HepG2 (cell line): Measurements from ENCODE around the gene PFKFB2. TPM values are rescaled to one million over a fixed set of nuclear protein-coding genes. Genes with fewer than 3 reads are reported as not detected.

ENCODE experiments used
- AHDC1 ChIP-seq: sonication (generic); formaldehyde crosslinking; IDR thresholded peaks from 2 replicates; pipeline ENCODE4 v1.5.1; 2020; ENCODE audit warnings: mild to moderate bottlenecking, missing genetic modification reagents, borderline replicate concordance
- FOXA3 ChIP-seq: IDR thresholded peaks from 2 replicates; pipeline ENCODE4 v1.6.1; 2016; ENCODE audit warnings: missing genetic modification reagents, missing compliant biosample characterization
- FUBP1 ChIP-seq: sonication (generic); formaldehyde crosslinking; IDR thresholded peaks from 2 replicates; pipeline ENCODE4 v1.5.1; 2020; ENCODE audit warnings: missing genetic modification reagents, mild to moderate bottlenecking, borderline replicate concordance
- GATAD2A ChIP-seq: IDR thresholded peaks from 2 replicates; pipeline ENCODE4 v1.6.1; 2016
- HDAC2 ChIP-seq: sonication (generic); formaldehyde crosslinking; IDR thresholded peaks from 2 replicates; pipeline ENCODE4 v1.4.0; 2020; ENCODE audit warnings: missing genetic modification reagents
- IKZF5 ChIP-seq: IDR thresholded peaks from 2 replicates; pipeline ENCODE4 v1.6.1; 2018; ENCODE audit warnings: missing genetic modification reagents, mild to moderate bottlenecking, missing compliant biosample characterization
- MAFK ChIP-seq, 2 experiments: IDR thresholded peaks in 1 of 2; conservative IDR thresholded peaks in 1 of 2; 2 replicates each; pipeline ENCODE4 v1.6.1; 2011; ENCODE audit warnings: improper control_type of control experiment in 2 of 2, low read length in 2 of 2
- MED1 ChIP-seq: sonication (generic); formaldehyde crosslinking; IDR thresholded peaks from 2 replicates; pipeline ENCODE4 v1.4.0; 2020; ENCODE audit warnings: missing genetic modification reagents
- PCBP2 ChIP-seq: fragments of 200-400 bp; formaldehyde crosslinking; optimal IDR thresholded peaks from 2 replicates; pipeline ENCODE3; 2018; ENCODE audit warnings: low read length, low read depth; ENCODE audit not compliant: poor library complexity, severe bottlenecking
- THYN1 ChIP-seq: sonication (generic); formaldehyde crosslinking; IDR thresholded peaks from 2 replicates; pipeline ENCODE4 v1.8.1; 2023; ENCODE audit warnings: low read depth, mild to moderate bottlenecking, moderate library complexity, missing genetic modification reagents, borderline replicate concordance
- ZBTB38 ChIP-seq: sonication (generic); formaldehyde crosslinking; IDR thresholded peaks from 2 replicates; pipeline ENCODE4 v1.5.1; 2020; ENCODE audit warnings: mild to moderate bottlenecking, missing genetic modification reagents
- ZGPAT ChIP-seq: IDR thresholded peaks from 2 replicates; pipeline ENCODE4 v1.6.1; 2016; ENCODE audit warnings: mild to moderate bottlenecking
- ZNF331 ChIP-seq: sonication (generic); formaldehyde crosslinking; IDR thresholded peaks from 2 replicates; pipeline ENCODE4 v1.4.0; 2020; ENCODE audit warnings: missing genetic modification reagents
- ZNF430 ChIP-seq: sonication (generic); formaldehyde crosslinking; IDR thresholded peaks from 2 replicates; pipeline ENCODE4 v1.9.0; 2021; ENCODE audit warnings: mild to moderate bottlenecking, missing genetic modification reagents
- ZNF512B ChIP-seq: sonication (generic); formaldehyde crosslinking; IDR thresholded peaks from 2 replicates; pipeline ENCODE4 v1.5.1; 2020; ENCODE audit warnings: missing genetic modification reagents, mild to moderate bottlenecking, borderline replicate concordance
- polyA plus RNA-seq, 8 experiments: library from polyadenylated mRNA; depleted of rRNA in 3 of 8; stranded (reverse) in 7 of 8; unstranded in 1 of 8; fragments of >200 nt; fragmentation: Illumina TruSeq in 4 of 8; extraction: Trizol in 4 of 8; gene quantifications; 2 replicates each; pipeline versions ENCODE4 v1.2.1 to v1.2.3, GENCODE V29; 2011 to 2016; ENCODE audit warnings: low read depth in 4 of 8, missing spikeins in 1 of 8, mixed read lengths in 1 of 8; ENCODE audit not compliant: insufficient read depth in 1 of 8
- total RNA-seq, 5 experiments: library from RNA; depleted of rRNA; stranded (reverse); fragments of >200 nt; fragmentation: Illumina TruSeq; extraction: Trizol; gene quantifications; 2 replicates each; pipeline ENCODE4 v1.2.3, GENCODE V29; 2016; ENCODE audit warnings: low read depth in 1 of 5

PFKFB2 gene
- total and polyA plus RNA-seq, 2 of the 13 experiments (the other 11 are each of a cell fraction or from before 2014, with no cell fraction given) = 4.6 to 10.6 TPM

GRCh38 chr1:207007352-207008033 is 45.6 kb upstream of the PFKFB2 start (continued):
- TF ChIP-seq FUBP1 (CRISPR knock-in tag) = no peak
- TF ChIP-seq ZNF331 (CRISPR knock-in tag) = 0 out of 2 replicates have a peak, but pooled peaks have one; percentile 12
- no peak for TF ChIP-seq ZBTB38 (CRISPR knock-in tag)
- peak; percentile 36; the same call in 1 of the 2 replicates for TF ChIP-seq GATAD2A (CRISPR knock-in tag)
- TF ChIP-seq ZGPAT (CRISPR knock-in tag) = 0 out of 2 replicates have a peak, but pooled peaks have one; percentile 43
- TF ChIP-seq AHDC1 = no peak
- 0 out of 2 replicates have a peak, but pooled peaks have one; percentile 15 for TF ChIP-seq IKZF5 (CRISPR knock-in tag)
- TF ChIP-seq MED1 = peak; percentile 15; the same call in 1 of the 2 replicates
- no peak for TF ChIP-seq THYN1 (CRISPR knock-in tag)
- TF ChIP-seq ZNF512B (CRISPR knock-in tag) = no peak
- peak; percentile 19; the same call in 1 of the 2 replicates for TF ChIP-seq FOXA3 (CRISPR knock-in tag)
- peak; percentile 14; the same call in 1 of the 2 replicates for TF ChIP-seq HDAC2 (CRISPR knock-in tag)
- 0 out of 2 replicates have a peak, but pooled peaks have one; percentile 42 for TF ChIP-seq ZNF430 (CRISPR knock-in tag)
- no peak for TF ChIP-seq MAFK (conservative IDR thresholded peaks at IDR 0.05 in 1 of 2, IDR thresholded peaks at IDR 0.05 in 1 of 2; ENCODE audit: low read length in 2 of 2)
- no peak for TF ChIP-seq PCBP2
